Neural cell (in vitro differentiated cells): ENCODE measurements around the gene CYP39A1.

ENCODE experiments used
- CTCF ChIP-seq: fragments of 450-650 bp; IDR thresholded peaks from 2 replicates; pipeline ENCODE4 v1.5.1; 2014; ENCODE audit warnings: antibody characterized with exemption, mild to moderate bottlenecking, moderate library complexity; ENCODE audit not compliant: poor library complexity, severe bottlenecking
- EP300 ChIP-seq: fragments of 450-650 bp; conservative IDR thresholded peaks from 2 replicates; pipeline ENCODE4 v1.6.1; 2014; ENCODE audit warnings: antibody characterized with exemption, mild to moderate bottlenecking, moderate library complexity; ENCODE audit not compliant: poor library complexity, severe bottlenecking
- MXI1 ChIP-seq: fragments of 450-650 bp; conservative IDR thresholded peaks from 2 replicates; pipeline ENCODE4 v1.6.1; 2014; ENCODE audit warnings: antibody characterized with exemption, mild to moderate bottlenecking; ENCODE audit not compliant: poor library complexity, severe bottlenecking
- POLR2AphosphoS5 ChIP-seq: IDR thresholded peaks from 2 replicates; pipeline ENCODE4 v1.6.1; 2012
- RAD21 ChIP-seq: fragments of 450-650 bp; conservative IDR thresholded peaks from 2 replicates; pipeline ENCODE4 v1.6.1; 2014; ENCODE audit warnings: antibody characterized with exemption, mild to moderate bottlenecking, moderate library complexity

- TF ChIP-seq POLR2AphosphoS5: no peak
- no peak for TF ChIP-seq CTCF
- no peak for TF ChIP-seq EP300
- no peak for TF ChIP-seq RAD21
- no peak for TF ChIP-seq MXI1
Observed at GRCh38 chr6:46655803-46656202, 3.2 kb upstream of the CYP39A1 start.
